ENCODE data around the gene IFI27L1.
"Not testable (repeated sequence)": the region's sequence is repeated elsewhere in the genome, so short reads cannot be mapped to it uniquely, and the experiment has no call there.

Gene IFI27L1

DNA sequence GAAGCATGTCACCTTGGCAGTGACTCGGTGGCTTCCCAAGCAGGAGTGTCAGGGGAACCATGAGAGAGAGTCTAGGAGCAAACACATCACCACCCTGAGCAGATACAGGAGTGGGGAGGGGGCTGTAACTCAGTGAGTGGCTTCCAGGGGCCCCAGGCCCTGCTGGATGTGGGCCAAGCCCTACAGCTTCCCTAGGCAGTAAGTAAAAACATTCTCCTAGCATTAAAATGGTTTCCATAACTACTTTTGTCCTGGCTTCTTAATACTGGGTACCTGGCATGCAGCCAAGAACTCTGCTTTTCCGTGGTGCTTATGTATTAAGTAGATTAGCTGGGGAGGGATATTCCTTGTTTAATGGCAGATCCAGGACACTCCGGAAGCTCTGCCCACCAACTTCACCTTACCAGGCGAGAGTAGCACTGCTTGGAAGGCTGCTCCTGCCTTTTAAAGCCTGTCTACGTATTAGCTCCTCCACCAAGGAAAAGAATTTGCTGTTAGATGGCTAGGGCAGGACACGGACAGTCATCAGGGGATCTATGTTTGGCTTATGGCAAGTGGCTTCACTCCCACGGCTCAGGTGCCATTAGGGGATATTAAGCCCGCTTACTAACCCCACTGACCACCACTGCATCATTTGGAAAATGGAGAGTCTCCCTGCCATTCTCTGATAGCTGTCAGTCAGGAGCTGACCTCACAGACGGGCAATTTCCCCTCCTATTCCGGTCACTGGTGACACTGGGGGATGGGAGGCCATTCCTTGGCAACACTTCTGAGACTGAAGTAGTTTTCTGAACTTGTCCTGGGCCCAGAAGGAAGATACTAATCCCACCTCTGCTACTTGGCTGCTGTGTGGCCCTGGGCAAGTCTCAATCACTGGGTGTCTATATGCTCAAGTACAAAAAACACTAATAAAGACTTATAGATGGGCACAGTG lies 32.2 kb upstream of the IFI27L1 start:
- DNase-seq (ENCODE audit: low read depth in 2 of 2): no peak

GRCh38 chr14:94049625-94050023 lies 31.5 kb upstream of the IFI27L1 start:
- DNase-seq (ENCODE audit: low read depth in 2 of 2): no peak

- DNase-seq (ENCODE audit: low read depth in 2 of 2): no peak
Measured at GRCh38 chr14:94050231-94050880, 30.8 kb upstream of the IFI27L1 start.

GRCh38 chr14:94051115-94051514 lies 30.0 kb upstream of the IFI27L1 start:
- no peak for DNase-seq (ENCODE audit: low read depth in 2 of 2)

DNA sequence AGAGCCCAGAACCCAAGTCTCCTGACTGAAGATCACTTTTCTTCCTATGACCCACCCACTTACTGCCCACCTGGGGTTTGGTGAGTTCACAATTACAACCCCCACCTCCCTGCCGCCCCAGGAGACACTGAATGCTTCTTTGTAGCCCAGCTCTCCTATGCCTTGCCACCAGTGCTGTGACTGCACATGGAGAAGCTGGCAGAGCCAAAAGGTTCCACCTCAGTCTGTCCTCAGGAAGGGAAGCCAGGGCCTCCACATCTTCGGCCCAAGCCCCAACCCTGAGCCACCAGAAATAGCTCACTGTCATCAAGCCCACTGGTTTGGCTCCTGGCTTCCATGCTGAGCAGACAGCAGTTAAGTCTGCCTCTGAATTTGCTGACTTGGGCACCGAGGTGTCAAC lies 29.3 kb upstream of the IFI27L1 start:
- DNase-seq (ENCODE audit: low read depth in 2 of 2): no peak

DNA sequence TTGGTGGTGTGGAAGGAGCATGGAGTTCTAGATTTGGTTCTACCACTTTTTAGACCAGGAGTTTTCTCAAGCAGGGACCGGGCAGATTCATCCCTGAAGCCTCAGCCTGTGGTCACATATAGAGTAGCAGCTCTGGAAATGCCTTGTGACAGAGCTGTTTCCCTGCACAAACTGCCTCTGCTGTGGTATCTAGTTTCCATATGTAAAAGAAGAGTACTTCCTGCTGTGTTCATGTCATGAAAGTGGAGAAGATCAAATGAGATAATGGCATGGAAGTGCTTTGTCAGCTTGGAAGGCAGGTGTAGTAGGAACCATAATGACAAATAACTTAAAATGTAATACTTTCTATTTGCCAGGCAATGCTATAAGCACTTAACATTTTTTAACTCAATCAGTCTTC lies 28.9 kb upstream of the IFI27L1 start:
- DNase-seq (ENCODE audit: low read depth in 2 of 2): no peak

DNA sequence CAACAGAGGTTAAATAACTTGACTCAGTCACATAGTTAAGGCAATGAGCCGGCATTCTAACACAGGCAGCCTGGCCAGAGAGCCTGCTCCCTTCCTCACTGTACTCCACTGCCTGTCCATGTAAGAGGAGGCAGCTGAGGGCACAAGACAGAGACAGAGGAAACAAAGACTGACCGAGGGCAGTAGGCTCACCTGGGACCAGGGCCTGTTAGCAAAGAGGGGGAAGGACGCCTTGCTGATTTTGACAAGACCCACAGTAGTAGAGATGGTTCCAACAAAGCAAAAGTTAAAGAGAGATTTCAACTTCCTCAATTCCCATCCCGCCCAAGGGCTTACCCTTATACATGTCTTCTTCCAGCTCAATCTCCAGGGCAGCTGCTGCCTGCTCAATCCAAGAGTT lies 28.4 kb upstream of the IFI27L1 start:
- DNase-seq (ENCODE audit: low read depth in 2 of 2): no peak

DNA sequence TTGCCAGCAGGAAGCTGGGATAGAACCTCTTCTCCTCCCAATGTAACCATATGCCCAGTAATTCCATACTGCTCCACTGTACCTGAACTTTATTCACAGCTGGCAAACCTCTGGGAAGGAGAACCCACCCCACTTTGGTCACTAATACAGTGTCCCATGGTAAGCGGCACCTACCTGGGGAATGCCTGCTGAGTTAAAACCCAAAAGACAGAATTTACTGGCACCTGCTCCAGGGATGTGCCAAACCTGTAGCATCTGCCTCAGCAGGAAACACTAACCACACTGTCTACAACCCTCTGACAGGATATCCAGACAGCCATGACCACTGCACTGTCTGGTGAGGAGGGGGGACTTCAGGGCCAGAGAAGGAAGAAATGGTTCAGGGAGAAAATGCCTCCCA lies 26.7 kb upstream of the IFI27L1 start:
- DNase-seq (ENCODE audit: low read depth in 2 of 2): no peak

DNA sequence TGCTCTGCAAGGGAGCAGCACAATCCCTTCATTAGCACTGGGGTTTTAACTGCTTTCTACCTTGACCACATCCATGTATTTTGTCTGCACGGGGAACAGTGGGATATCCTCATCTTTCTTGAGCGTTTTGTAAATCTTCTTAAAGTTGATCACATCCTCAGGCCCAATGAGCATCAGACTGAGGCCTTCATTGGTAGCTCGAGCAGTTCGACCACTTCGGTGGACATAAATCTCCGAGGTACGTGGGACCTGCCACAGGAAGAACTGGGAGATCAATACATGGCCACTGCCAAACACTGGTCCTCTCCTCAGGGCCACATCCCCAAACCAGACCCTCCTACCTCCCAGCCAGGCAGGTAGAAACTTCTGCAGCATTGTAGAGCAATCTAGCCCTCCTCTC lies 26.2 kb upstream of the IFI27L1 start:
- DNase-seq (ENCODE audit: low read depth in 2 of 2): no peak

DNA sequence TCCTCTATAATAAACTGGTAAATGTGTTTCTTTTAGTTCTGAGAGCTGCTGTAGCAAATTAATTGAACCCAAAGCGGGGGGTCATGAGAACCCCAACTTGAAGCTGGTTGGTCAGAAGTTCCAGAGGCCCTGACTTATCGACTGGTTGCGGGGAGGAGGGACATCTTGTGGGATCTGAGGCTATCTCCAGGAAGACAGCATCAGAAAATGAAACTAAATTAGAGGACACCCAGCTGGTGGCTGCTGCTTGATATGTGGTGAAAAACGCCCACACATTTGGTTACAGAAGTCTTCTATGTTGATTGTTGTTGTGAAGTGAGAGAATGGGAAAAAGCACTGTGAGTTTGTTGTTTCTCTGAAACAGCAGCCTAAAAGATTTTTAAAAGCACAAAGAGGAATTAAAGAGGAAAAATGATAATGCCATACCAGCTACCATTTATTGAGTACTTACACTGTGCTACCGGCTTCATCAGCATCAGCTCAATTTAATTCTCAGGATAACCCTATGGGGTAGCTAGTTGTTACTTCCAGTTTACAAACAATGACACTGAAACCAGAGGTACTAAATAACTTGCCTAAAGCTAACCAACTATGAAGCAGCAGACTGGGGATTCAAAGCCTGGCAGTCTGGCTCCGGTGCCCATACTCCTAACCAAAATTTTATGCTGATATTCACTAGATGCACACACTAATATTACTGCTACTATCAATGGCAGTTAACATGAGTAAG lies 24.4 kb upstream of the IFI27L1 start:
- no peak for DNase-seq (ENCODE audit: low read depth in 2 of 2)

DNA sequence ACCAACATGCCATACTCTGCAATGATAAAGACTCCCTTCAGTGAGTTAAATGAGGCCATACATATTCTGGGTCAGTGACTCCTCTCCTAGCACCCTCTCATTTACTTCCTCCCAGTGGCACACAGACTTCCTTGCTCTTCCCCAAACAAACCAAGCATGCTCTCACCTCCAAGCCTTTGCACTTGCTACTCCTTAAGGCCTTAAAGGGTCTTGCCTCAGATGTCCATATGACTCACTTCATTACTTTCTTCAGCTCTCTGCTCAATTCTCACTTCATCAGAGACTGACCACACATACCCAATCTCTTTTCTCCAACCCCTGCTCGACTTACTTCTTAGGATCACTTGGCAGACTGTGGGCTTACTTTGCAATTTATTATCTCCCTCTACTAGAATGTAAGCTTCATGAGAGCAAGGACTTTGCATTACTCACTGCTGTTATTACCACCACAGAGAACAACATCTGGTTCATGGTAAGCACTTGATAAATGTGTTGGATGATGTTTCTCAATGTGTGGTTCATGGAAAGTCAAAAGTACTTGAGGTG lies 22.9 kb upstream of the IFI27L1 start:
- DNase-seq (ENCODE audit: low read depth in 2 of 2): no peak

DNA sequence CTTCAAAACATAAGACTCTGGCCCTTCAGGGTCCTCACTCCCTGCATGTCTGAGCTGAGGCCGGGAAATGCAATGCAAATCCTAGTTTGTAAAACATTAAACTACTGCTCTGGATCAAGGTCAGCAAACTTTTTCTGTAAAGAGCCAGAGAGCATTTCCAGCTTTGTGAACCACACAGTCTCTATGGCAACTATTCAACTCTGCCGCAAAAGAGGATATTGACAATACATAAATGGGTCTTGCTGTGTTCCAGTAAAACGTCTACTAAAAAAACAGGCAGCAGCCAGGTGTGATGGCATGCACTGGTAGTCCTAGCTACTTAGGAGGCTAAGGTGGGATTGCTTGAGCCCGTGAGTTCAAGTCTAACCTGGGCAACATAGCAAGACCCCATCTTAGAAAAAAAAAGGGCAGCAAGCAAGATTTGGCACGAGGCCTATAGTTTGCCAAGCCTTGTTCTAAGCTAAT lies 22.4 kb upstream of the IFI27L1 start:
- DNase-seq (ENCODE audit: low read depth in 2 of 2): no peak

DNA sequence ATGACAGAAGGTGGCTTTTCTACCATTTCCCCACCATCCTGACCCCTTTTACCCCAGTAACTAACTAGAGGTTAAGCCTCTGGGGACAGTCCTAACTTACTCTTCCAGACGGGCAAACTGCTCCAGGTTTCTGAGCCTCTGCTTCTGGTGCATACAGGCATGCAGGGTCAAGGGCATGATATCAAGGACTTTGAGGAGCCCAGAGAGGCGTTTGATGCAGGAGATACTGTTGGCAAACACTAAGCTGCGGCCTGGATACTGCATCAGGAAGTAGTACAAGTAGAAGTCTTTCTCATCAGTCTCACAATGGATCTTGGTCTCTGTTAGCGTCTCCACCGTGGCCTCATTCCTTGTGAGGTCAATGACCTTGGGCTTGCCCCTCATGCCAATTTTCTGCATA lies 21.1 kb upstream of the IFI27L1 start:
- no peak for DNase-seq (ENCODE audit: low read depth in 2 of 2)

GRCh38 chr14:94062344-94062940 lies 18.7 kb upstream of the IFI27L1 start:
- DNase-seq (ENCODE audit: low read depth in 2 of 2): no peak

- no peak for DNase-seq (ENCODE audit: low read depth in 2 of 2)
Measured at GRCh38 chr14:94066089-94066676, 14.9 kb upstream of the IFI27L1 start.

DNA sequence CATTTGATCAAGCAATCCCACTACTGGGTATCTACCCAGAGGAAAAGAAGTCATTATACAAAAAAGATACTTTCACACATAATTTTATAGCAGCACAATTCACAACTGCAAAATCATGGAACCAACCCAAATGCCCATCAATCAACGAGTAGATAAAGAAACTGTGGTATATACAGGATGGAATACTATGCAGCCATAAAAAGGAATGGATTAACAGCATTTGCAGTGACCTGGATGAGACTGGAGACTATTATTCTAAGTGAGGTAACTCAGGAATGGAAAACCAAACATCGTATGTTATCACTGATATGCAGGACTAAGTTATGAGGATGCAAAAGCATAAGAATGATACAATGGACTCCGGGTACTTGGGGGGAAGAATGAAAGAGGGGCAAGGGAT lies 9.0 kb upstream of the IFI27L1 start:
- DNase-seq (ENCODE audit: low read depth in 2 of 2): not testable (repeated sequence)

DNA sequence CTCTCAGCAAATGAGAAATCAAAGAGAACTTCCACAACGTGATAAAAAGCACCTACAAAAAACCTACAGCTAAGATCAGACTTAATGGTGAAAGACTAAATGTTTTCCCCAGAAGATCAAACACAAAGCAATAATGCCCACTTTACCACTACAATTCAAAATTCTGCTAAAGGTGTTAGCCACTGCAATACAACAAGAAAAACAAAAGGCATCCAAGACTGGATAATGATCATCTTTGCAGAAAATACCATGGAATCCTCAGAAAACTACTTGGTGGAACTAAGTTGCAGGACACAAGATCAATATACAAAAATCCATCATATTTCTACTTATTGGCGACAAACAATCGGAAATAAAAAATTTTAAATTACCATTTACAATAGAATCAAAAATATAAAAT lies 6.6 kb upstream of the IFI27L1 start:
- DNase-seq (ENCODE audit: low read depth in 2 of 2): no peak

DNA sequence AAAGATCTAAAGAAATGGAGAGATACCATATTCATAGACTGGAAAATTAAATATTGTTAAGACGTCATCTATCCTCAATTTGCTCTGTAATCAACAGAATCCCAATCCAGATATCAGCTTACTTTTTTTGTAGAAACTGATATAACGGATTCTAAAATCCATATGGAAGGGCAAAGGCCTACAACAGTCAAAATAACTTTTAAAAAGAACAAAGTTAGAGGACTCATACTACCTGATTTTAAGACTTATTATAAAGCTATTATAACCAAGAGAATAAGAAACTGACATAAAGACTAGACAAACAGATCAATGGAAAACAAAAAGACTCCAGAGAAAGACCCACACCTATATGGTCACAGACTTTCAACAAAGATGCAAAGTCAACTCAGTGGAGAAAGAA lies 6.1 kb upstream of the IFI27L1 start:
- DNase-seq (ENCODE audit: low read depth in 2 of 2): no peak

- DNase-seq (ENCODE audit: low read depth in 2 of 2): no peak
Measured at GRCh38 chr14:94077111-94077821, 3.8 kb upstream of the IFI27L1 start.

- DNase-seq (ENCODE audit: low read depth in 2 of 2): no peak
Measured at GRCh38 chr14:94077823-94078222, 3.3 kb upstream of the IFI27L1 start.

Measured in stimulated activated CD8-positive, alpha-beta memory T cell treated with anti-CD3 and anti-CD28 coated beads, Interleukin-2, amount 100 ng/mL, for 1 hour (primary cell).